Measurements from ENCODE around the gene FAM171A1.

The FAM171A1 gene

DNA sequence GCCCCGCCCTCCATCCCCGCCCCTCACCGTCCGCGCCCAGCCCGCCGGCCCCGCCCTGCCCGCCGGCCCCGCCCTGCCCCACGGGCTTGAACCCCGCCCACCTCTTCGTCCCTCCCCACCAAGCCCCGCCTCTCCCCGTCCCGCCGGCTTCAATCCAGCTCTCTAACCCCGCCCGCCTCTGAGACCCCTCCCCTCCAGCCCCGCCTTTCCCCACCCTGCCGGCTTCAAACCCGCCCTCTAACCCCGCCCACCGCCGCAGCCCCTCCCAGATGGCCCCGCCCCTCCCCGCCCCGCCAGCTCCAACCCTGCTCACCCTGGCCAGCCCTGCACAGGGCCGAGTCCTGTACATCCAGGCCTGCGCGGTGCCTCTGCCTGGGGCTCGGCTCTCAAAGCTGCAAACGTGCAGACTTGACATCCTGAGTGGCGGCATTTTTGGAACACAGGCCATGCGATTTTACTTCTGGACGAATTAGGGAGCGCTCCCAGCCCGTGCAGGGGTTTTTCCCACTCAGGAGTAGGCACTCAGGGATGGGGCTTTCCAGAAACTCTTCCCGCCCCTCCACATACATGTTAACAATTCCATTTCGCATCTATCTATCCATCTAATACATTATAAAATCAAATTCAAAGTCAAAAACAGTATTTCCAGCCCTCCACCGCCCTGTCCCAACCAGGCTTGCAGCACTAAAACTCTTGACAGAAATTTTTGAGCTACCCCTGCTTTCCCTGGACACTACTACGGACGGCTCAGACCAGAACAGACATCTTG is 202.1 kb downstream of the FAM171A1 start:
- DNase-seq (ENCODE audit: low read depth) = peak; percentile 95

DNA sequence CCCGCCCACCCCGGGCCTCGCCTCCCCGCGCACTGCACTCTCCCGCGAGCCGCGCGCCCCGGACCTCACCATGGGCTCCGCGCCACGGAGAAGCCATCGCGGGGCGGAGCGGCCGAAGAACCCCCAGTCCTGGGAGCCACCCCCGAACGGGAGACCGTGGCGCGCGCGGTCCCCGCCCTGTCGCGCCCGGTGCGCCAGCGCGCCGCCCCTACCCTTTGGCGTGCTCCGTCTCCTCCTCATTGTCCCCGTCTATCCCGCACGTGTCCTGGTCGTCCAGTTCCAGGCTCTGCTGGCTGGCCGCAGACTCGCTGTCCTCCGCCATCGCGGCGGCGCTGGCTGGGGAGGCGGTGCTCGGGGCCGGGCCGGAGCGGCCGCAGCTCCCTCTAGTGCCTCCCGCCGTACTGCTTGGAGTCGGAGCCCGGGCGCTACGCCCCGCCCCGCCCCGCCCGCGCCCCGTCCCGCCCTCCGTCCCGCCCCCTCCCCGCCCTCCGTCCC is 202.8 kb downstream of the FAM171A1 start, which contains the start of gene NMT2:
TSS of gene NMT2 (minus strand) at position 403 of the 495 bp plus-strand sequence. CDS start at position 322, 81 bp downstream.
- DNase-seq (ENCODE audit: low read depth) = no peak

DNA sequence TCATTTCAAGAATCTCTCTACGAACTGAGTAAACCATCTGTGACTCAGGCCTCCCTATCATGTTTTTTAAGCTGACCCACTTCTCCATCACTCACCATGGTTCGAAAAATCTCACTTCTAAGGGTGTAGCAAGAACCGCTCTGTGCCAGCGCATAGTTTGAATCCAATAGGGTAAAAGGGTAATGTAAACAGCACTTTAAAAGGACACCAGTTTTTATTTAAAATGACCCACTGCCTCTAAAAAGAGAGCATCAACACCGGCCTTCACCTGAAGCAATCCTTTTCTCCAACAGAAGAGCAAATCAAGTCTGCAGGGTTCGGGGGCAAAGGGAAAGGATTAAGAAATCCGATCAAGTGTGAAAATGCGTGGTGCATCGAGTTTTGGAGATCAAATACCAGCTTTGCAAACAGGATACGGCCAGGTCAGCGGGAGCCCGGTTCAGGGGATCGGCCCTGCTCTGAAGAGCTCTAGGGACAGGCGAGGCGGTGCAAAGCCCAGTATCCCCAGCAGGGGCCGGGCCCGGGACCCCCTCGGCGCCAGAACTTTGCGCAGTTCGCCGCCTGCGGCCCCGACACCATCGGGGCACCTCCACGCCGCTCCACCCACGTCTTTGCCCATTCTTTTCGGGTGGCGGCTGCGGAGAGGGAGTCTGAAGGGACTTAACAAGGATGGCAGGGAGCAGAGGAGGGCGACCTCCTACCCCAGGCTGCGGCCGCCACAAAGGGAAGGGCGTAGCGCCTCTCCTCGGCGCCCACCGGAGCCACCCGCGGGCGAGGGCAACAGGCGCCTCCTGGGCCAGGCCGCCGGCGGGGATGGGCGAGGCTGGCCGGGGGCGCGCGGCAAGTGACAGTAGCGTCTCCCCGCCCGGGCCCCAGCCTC is 203.4 kb downstream of the FAM171A1 start:
- DNase-seq (ENCODE audit: low read depth) = peak; percentile 11

DNA sequence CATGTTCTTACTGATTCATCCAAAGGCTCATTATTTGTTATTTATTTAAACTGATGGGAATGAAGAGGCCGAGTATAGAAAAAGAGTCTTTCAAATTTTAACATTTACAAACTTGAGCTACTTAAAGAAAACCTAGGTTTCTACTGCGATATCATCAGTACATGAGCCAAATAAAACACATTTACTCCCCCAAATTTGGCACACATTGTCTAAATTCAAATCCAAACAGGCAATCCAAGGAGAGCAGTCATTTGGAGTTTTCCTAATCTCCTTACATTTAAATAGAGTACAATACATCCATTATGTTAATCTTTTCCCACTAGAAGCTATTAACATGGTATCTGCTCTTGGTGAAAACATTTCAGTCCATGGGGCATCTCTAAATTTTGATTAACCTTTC is 204.8 kb downstream of the FAM171A1 start:
- no peak for DNase-seq (ENCODE audit: low read depth)

DNA sequence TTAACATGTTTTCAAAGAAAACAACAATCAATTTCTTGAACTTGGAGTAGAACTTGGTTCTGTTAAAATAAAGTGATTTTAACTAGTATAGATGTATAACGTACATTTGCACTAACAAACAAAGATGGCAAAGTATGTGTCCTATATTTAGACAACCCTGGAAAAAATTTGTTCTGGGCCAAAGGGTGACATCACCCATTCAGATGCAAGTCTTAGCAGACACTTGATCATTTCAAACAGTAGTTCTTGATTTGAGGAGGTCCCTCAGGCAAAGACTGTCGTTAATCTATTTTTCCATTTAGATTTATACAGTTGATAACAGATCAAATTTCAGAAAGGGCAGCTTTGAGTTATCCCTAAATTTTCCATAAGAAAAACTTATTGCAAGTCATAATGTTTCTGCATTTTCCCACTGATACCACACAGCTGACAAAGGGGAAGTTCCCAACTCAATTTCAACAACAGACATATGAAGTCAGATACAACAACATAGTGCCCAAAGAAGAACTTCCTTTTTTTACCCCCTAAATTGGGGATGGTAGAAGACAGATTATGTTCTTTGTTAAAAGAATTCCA is 207.7 kb downstream of the FAM171A1 start:
- DNase-seq (ENCODE audit: low read depth) = no peak

Measured in stimulated activated CD4-positive, alpha-beta T cell treated with anti-CD3 and anti-CD28 coated beads, Interleukin-2, amount 100 ng/mL, for 4 hours (primary cell).